NCI-H2196 treated with DMSO at 0.1 percent for 48 hours (cell line): ENCODE results near the gene GANC.
"Not testable (repeated sequence)": the region's sequence is repeated elsewhere in the genome, so short reads cannot be mapped to it uniquely, and the experiment has no call there.

ENCODE experiments used
- DNase-seq: peaks from one replicate; lab custom pipeline; 2025; ENCODE audit not compliant: unreplicated experiment; lab: John Stamatoyannopoulos, UW

GANC gene

DNA sequence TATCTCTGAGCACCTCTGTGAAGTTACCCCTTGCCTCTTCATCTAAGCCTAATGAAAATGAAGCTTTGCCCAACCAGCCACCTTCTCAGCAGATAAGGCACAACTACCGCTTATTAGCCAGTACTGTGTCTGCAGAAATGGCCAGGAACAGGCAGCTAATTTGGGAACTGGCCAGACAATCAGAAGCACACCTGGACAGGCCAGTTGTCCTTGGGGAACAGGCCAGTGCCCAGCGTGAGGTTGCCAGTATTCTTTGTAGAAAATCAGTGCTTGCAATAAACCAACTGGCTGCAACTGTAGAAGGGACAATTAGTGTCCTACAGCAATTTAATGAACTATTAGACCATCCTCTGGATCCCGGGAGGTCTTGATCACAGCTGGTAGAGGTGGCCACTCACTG lies 10.7 kb downstream of the GANC start:
- DNase-seq, result no peak

- no peak for DNase-seq
Measured at GRCh38 chr15:42284551-42284950, 11.6 kb downstream of the GANC start.

- no peak for DNase-seq
Measured at GRCh38 chr15:42285034-42285433, 12.0 kb downstream of the GANC start.

GRCh38 chr15:42286445-42287029 lies 13.5 kb downstream of the GANC start:
- no peak for DNase-seq

DNA sequence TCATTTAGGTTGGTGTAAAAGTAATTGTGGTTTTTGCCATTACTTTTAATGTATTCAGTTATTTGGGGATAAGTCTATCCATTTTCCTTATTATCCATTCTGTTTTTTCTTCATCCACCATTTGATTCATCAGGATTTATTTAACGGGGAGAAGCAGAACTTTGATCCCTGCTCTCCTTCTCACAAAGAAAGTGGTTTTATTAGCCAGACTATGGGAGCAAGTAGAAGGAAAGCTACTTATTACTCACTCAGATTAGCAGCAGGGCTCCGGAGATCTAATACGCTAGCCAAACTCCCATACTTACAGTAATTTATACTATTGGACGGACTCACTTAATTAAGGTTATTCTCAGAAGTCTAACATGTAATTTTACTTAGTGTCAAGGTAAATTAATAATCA lies 14.9 kb downstream of the GANC start:
- DNase-seq, result no peak

DNA sequence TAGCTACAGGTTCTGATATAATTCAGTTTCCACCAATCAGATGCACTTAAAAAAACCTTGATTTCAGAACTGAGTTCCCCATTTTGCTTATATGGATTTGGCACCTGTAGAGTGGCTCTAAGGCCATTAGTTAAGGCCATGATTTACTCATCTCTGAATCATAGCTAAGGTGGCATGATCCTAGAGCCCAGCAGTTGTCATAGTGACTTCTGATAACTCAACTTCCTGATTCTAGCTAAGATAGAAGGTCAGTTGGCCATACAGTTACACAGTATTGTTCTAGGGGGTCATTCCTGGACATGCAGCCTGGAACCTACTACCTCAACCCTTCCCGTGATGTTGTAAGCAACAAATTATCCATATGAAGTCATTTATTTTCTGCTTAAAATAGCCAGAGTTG lies 16.2 kb downstream of the GANC start:
- no peak for DNase-seq

GRCh38 chr15:42301004-42301403 lies 28.0 kb downstream of the GANC start:
- DNase-seq, result not testable (repeated sequence)

DNA sequence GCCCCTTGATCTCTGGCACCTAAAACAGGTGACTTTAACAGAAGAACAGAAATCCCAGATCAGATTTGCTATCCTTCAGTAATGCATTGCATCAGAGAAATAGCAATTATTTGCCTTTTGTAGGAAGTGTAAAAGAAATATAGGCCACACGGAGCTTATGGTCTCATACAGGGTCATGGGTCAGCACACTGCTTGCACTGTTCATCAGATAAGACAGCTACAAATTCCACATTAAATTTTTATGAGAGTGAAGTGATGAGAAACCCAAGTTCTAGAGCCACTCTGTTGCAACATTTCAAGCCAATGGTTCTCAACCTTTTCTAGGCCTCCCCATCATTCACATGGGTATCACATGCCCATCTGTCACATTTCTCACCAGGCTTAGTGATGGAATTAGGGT lies 33.7 kb downstream of the GANC start:
- no peak for DNase-seq

- DNase-seq, result no peak
Measured at GRCh38 chr15:42313463-42313862, 40.5 kb downstream of the GANC start.

GRCh38 chr15:42314818-42315217 lies 41.8 kb downstream of the GANC start:
- no peak for DNase-seq

- DNase-seq, result no peak
Measured at GRCh38 chr15:42315521-42315920, 42.5 kb downstream of the GANC start.

DNA sequence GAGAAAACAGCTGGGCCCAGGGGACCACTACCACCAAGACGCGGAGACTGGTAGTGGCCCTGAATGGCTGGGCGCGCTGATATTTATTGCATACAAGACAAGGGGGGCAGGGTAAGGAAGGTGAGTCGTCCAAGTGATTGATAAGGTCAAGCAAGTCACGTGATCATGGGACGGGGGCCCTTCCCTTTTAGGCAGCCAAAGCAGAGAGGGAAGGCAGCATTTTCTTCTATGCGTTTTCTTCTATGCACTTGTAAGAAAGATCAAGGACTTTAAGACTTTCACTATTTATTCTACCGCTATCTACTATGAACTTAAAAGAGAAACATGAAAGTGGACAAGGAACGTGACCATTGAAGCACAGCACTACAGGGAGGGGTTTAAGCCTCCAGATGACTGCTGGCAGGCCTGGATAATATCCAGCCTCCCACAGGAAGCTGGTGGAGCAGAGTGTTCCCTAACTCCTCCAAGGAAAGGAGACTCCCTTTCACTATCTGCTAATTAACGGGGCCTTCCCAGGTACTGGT lies 43.3 kb downstream of the GANC start:
- DNase-seq, result not testable (repeated sequence)

- DNase-seq, result no peak
Measured at GRCh38 chr15:42319206-42319605, 46.2 kb downstream of the GANC start.

GRCh38 chr15:42324308-42324707 lies 51.3 kb downstream of the GANC start:
- no peak for DNase-seq

DNA sequence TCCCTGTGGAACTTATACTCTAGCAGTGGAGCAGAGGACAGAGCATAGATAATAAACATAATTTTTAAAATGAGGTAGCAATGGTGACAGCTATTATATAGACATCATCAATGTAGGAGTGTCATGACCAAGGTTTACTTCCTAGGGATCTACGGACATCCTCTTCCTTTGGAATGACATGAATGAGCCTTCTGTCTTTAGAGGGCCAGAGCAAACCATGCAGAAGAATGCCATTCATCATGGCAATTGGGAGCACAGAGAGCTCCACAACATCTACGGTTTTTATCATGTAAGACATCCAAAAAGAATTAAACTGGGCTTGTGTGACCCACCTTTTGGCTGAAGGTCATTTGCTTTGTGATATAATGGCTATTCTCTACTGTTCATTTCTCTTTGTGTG lies 56.2 kb downstream of the GANC start:
- DNase-seq, result no peak

GRCh38 chr15:42329992-42330391 lies 57.0 kb downstream of the GANC start:
- no peak for DNase-seq

DNA sequence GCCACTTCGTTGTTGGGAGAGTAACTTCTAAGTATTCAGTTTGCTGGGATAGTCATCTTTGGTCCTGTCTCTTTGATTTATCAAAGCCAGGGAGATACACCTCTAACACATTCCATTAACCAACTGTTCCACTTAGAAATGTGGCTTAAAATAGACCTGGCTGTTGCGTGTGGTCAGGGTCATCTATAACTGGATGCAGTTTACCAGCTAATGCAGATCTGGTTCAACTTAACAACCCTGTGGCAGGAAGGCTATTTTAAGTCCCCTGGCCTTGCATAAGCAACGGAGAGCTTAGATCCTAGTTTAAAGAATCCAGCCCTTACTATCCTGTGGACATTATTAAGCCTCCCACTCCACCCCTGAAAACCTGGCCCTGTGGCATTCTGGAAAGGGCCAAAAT lies 58.2 kb downstream of the GANC start:
- DNase-seq, result no peak

DNA sequence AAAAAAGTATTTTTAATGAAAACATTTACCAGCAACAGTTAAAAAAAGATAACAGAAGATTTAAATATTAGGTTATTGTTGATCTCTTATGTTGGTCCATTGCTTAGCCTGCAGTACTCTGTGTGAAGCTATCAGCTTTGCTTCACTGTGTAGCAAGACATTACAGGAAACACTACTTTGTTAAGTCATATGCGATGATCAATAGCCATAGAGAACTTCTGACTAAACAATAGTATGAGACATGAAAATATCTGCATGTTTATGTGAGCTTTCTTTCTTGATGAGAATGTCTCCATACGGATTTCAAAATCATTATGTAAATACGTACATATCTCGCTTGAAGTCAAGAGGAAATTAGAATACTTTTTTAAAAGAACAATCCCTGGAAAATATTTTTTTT lies 59.3 kb downstream of the GANC start:
- DNase-seq, result no peak

GRCh38 chr15:42335074-42335473 lies 62.1 kb downstream of the GANC start:
- DNase-seq, result no peak

- not testable (repeated sequence) for DNase-seq
Measured at GRCh38 chr15:42336650-42337049, 63.6 kb downstream of the GANC start.

DNA sequence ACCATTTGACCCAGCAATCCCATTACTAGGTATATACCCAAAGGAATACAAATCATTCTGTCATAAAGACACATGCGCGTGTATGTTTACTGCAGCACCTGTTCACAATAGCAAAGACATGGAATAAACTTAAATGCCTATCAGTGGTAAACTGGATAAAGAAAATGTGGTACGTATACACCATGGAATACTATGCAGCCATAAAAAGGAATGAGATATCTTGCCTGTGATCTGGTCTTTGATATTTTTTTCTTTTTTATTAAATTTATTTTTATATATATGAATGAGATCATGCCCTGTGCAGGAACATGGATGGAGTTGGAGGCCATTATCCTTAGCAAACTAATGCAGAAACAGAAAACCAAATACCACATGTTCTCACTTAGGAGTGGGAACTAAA lies 64.1 kb downstream of the GANC start:
- DNase-seq, result not testable (repeated sequence)

GRCh38 chr15:42338500-42338899 lies 65.5 kb downstream of the GANC start:
- no peak for DNase-seq

GRCh38 chr15:42343596-42344232 lies 70.7 kb downstream of the GANC start:
- no peak for DNase-seq
